Gastroesophageal sphincter (tissue), 4 donors: ENCODE results near the gene RASAL3. TPM values are rescaled to one million over a fixed set of nuclear protein-coding genes. Genes with fewer than 3 reads are reported as not detected.

Source experiments
- ATAC-seq: fragments of 150-250 bp; one replicate; pipeline ENCODE4 v1.9.1; 2016; ENCODE audit warnings: mild to moderate bottlenecking, moderate library complexity
- H3K27ac ChIP-seq, 4 donors: fragments of 200-600 bp; sonication (generic) in 3 of 4; 1 replicate in 3 of 4; 2 replicates in 1 of 4; pipeline ENCODE4 v1.5.1; 2016 to 2019
- H3K27me3 ChIP-seq: fragments of 200-600 bp; sonication (generic); one replicate; pipeline ENCODE4 v1.5.1; 2019
- H3K36me3 ChIP-seq, 2 donors: fragments of 200-600 bp; sonication (generic); one replicate each; pipeline ENCODE4 v1.5.1; 2019; ENCODE audit warnings: control low read depth in 1 of 2
- H3K4me1 ChIP-seq, 3 donors: fragments of 200-600 bp; sonication (generic); 1 replicate in 2 of 3; 2 replicates in 1 of 3; pipeline ENCODE4 v1.5.1; 2016 to 2019; ENCODE audit warnings: control low read depth in 2 of 3
- H3K4me3 ChIP-seq, 2 donors: fragments of 200-600 bp; sonication (generic); one replicate each; pipeline ENCODE4 v1.5.1; 2019; ENCODE audit warnings: mild to moderate bottlenecking in 1 of 2, moderate library complexity in 1 of 2
- H3K9me3 ChIP-seq, 3 donors: fragments of 200-600 bp; sonication (generic); one replicate each; pipeline ENCODE4 v1.5.1; 2017 to 2019; ENCODE audit warnings: control low read depth in 2 of 3
- EP300 ChIP-seq: sonication (generic); formaldehyde crosslinking; IDR thresholded peaks from one replicate; pipeline ENCODE4 v1.6.1; 2017; ENCODE audit warnings: antibody characterized with exemption, mild to moderate bottlenecking
- POLR2A ChIP-seq, 2 donors: fragments of 450-650 bp; IDR thresholded peaks; one replicate each; pipeline ENCODE4 v1.6.1; 2017; ENCODE audit warnings: antibody characterized with exemption in 2 of 2, mild to moderate bottlenecking in 2 of 2, moderate library complexity in 1 of 2
- POLR2AphosphoS5 ChIP-seq: sonication (generic); formaldehyde crosslinking; IDR thresholded peaks from one replicate; pipeline ENCODE4 v1.6.1; 2017; ENCODE audit warnings: antibody characterized with exemption
- WGBS, 2 donors: methylation state at CpG; one replicate each; pipeline ENCODE4 v1.1.5; 2018; ENCODE audit warnings: low coverage in 1 of 2; 5-methylcytosine and 5-hydroxymethylcytosine counted together
- total RNA-seq, 4 donors: library from RNA; depleted of rRNA; stranded (reverse); fragments of >200 nt; gene quantifications; one replicate each; pipeline ENCODE4 v1.1.0, GENCODE V29; 2016
- TF ChIP-seq, protein P1 (sequence below), 4 experiments: fragments of 200-600 bp in 2 of 4; fragments of 450-650 bp in 2 of 4; sonication (generic) in 1 of 4; IDR thresholded peaks; one replicate each; pipeline ENCODE4 v1.5.1; 2017 to 2019; ENCODE audit warnings: antibody characterized with exemption in 4 of 4, mild to moderate bottlenecking in 2 of 4, moderate library complexity in 2 of 4

RASAL3 gene
- total RNA-seq: 1 to 10 TPM; 1.3 to 3.1 (median 2.1) TPM

DNA sequence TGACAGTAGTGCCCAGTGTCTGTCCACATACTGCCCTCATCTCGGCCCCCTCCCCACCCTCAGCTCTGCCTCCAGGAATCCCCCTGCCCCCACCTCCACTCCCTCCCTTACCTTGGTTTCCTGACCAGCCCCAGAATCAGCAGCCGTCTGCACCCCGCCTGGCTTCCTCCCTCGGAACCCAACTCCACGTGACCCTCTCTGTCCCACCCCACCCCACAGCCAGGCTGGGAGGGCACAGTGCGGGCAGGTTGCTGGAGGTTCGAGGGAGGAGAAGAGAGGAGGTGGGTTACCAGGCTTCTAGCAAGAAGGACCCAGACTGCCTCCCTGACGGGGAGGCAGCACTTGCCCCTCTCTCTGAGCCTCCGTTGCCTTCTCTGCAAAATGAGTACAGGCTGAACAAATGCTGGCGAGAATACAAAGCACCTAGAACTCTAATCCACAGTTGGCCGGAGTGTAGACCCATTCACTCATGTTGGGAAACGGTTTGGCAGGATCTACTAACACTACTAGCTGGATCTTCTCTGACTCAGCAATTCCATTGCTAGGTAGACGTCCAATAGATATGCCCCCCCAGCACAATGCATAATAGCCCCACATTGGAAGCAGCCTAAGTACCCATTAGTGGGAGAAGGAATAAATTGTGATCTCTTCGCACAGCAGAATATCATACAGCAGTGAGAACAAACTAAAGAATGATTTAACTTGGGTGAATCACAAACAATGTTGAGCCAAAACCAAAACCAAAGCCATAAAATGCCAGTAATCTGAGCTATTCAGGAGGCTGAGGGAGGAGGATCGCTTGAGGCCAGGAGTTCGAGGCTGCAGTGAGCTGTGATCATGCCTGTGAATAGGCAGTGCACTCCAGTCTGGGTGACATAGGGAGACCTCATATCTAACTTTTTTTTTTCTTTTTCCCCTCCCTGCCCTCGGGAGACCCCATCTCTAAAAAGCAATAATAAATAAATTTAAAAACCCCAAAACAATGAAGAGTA is at the start of gene RASAL3:
RASAL3 (minus strand) TSS at position 151 of the 992 bp plus-strand sequence. CDS start 186 bp downstream, outside the sequence.
- peak within 1 kb of the TSS in 2 of 4 donors; percentile 32 to 51 for H3K27ac ChIP-seq

DNA sequence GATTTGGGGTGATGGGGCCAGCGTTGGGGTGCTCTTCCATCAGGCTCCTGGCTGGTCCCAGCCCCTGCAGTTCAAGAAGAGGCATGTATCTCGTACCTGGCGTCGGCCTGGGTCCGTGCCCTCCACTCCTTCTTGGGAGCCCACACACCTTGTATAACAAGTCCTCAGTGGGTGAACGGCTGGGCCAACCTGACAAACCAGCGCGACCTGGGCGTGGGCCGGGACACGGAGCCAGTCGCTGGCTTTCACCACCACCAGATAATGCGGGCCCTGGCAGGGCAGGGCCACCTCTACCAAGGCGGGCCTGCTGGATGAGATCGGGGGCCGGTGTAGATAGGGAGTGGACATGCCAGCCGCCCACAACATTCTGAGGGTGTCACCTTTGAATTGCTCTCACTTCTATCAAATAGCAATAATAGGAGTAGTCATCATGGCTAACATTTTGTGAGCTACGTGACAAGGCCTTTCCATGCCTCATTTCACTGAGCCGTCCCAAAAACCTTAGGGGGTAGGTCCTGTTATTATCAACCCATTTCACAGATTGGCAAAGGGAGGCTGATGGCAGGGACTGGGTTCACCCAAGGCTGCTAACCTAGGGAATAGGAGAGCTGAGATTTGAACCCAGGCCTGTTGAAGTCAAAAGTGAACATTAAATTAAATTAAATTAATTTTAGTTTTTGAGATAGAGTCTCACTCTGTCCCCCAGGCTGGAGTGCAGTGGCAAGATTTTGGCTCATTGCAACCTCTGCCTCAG is 47.5 kb upstream of the RASAL3 start:
- Histone ChIP-seq H3K27ac (no peak overlapping the region), H3K36me3 (no peaks in the 10 kb centered on the region), H3K4me3 (no peak overlapping the region), H3K9me3 (peaks cover 0 to 11% (median 0%) of the 10 kb centered on the region in 3 donors), H3K4me1 (peaks cover 0 to 8% (median 4%) of the 10 kb centered on the region in 3 donors), H3K27me3 (peaks cover 63% of the 10 kb centered on the region)
- TF ChIP-seq POLR2A (IDR thresholded peaks at IDR 0.05) (no peak), POLR2AphosphoS5 (no peak), EP300 (no peak)
- TF ChIP-seq, protein P1, sequence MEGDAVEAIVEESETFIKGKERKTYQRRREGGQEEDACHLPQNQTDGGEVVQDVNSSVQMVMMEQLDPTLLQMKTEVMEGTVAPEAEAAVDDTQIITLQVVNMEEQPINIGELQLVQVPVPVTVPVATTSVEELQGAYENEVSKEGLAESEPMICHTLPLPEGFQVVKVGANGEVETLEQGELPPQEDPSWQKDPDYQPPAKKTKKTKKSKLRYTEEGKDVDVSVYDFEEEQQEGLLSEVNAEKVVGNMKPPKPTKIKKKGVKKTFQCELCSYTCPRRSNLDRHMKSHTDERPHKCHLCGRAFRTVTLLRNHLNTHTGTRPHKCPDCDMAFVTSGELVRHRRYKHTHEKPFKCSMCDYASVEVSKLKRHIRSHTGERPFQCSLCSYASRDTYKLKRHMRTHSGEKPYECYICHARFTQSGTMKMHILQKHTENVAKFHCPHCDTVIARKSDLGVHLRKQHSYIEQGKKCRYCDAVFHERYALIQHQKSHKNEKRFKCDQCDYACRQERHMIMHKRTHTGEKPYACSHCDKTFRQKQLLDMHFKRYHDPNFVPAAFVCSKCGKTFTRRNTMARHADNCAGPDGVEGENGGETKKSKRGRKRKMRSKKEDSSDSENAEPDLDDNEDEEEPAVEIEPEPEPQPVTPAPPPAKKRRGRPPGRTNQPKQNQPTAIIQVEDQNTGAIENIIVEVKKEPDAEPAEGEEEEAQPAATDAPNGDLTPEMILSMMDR (IDR thresholded peaks at IDR 0.05): no peak
- no peak for ATAC-seq
- WGBS, 2 donors: 84 to 100% methylated on average over 1 to 4 of the region's 19 CpGs

More for the DNA sequence above, at the start of gene RASAL3:
- H3K4me1 ChIP-seq: peaks cover 0 to 6% (median 4%) of the 10 kb centered on the region in 3 donors
- H3K36me3 ChIP-seq: no peaks in the 10 kb centered on the region
- TF ChIP-seq POLR2AphosphoS5 (no peak), POLR2A (IDR thresholded peaks at IDR 0.05) (no peak), EP300 (no peak)
- TF ChIP-seq, protein P1 (IDR thresholded peaks at IDR 0.05): no peak
- ATAC-seq: no peak
- H3K9me3 ChIP-seq: no peaks in the 10 kb centered on the region
- peak within 1 kb of the TSS; percentile 7 to 45 for H3K4me3 ChIP-seq
- H3K27me3 ChIP-seq: peaks cover 93% of the 10 kb centered on the region
- 46 to 64% methylated on average over 9 of the region's 17 CpGs for WGBS, 2 donors

DNA sequence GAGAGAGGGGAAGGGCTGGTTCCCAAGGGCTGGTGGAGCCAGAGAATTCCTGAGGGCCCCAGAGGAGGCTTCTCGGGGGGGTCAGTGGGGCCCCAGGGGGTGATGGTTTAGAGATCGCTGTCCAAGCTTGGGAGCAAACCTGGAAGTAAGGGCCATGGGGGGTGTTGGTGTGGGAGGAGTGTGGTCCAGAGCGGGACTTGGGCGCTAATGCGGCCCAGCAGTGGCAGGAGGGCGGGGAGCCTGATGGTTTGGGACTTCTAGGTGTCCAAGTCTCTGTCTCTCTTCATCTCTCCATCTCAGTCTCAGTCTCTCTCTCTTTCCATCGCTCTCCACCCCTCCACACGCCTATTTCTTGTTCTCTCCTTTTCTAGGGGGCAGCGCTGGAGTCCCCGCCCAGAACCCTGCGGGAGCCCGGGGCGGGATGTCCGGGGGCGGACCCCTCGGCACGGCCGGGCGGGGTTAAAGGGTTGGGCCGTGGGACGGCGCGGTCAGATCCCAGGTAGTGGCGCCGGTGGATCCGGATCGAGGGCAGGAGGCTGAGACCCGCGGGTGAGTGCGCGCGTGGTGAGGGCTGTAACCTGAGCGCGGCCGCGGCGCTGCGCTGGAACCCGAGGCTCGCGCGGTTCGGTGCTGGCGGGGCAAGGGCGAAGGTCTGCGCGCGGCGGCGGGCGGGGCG is 43.8 kb upstream of the RASAL3 start, which contains the start of gene CYP4F22:
CYP4F22 (plus strand) TSS at position 491 of the 676 bp plus-strand sequence. CDS start 16,812 bp downstream, outside the sequence.
- H3K27me3 ChIP-seq: peaks cover 83% of the 10 kb centered on the region

More for the DNA sequence above, 43.8 kb upstream of the RASAL3 start, which contains the start of gene CYP4F22:
- Histone ChIP-seq H3K4me1 (peaks cover 0 to 8% (median 4%) of the 10 kb centered on the region in 3 donors), H3K9me3 (no peaks in the 10 kb centered on the region), H3K4me3 (peak within 1 kb of the TSS in 1 of 2 donors; percentile 34), H3K27ac (no peak within 1 kb of the TSS), H3K36me3 (no peaks in the 10 kb centered on the region)
- TF ChIP-seq, protein P1 (IDR thresholded peaks at IDR 0.05): no peak
- no peak for TF ChIP-seq POLR2A (IDR thresholded peaks at IDR 0.05)
- TF ChIP-seq POLR2AphosphoS5: no peak
- no peak for TF ChIP-seq EP300
- 2 to 35% methylated on average over 4 to 8 of the region's 52 CpGs for WGBS, 2 donors
- no peak for ATAC-seq
